Ovary (tissue), 9 donors: Measurements from ENCODE around the gene MYO1F. TPM values are rescaled to one million over a fixed set of nuclear protein-coding genes. Genes with fewer than 3 reads are reported as not detected.
A peak's percentile ranks its signal among the peaks of the same experiment; 100 is the strongest.

Experiments used
- DNase-seq, 5 donors: peaks; one replicate each; pipeline ENCODE4 v3.0.0-alpha.2; 2019 to 2020
- H3K27ac ChIP-seq, 2 donors: fragments of 200-600 bp; one replicate each; pipeline versions ENCODE4 v1.5.1 to v1.8.0; 2019 to 2022
- H3K27me3 ChIP-seq: fragments of 200-600 bp; one replicate; pipeline ENCODE4 v1.8.0; 2022
- H3K36me3 ChIP-seq: fragments of 200-600 bp; sonication (generic); one replicate; pipeline ENCODE4 v1.5.1; 2019
- H3K4me1 ChIP-seq: one replicate; pipeline ENCODE4 v1.8.1; 2013; ENCODE audit warnings: mild to moderate bottlenecking, moderate library complexity; ENCODE audit not compliant: insufficient read depth
- H3K4me3 ChIP-seq: fragments of 200-600 bp; sonication (generic); one replicate; pipeline ENCODE4 v1.5.1; 2017
- H3K9me3 ChIP-seq, 2 donors: fragments of 200-600 bp in 1 of 2; sonication (generic) in 1 of 2; one replicate each; pipeline versions ENCODE4 v1.5.1 to v1.8.1; 2013 to 2019; ENCODE audit warnings: mild to moderate bottlenecking in 1 of 2, moderate library complexity in 1 of 2
- EP300 ChIP-seq: sonication (generic); formaldehyde crosslinking; IDR thresholded peaks from one replicate; pipeline ENCODE4 v1.6.1; 2017; ENCODE audit warnings: antibody characterized with exemption
- POLR2A ChIP-seq: fragments of 450-650 bp; IDR thresholded peaks from one replicate; pipeline ENCODE4 v1.6.1; 2017; ENCODE audit warnings: antibody characterized with exemption, mild to moderate bottlenecking, moderate library complexity
- WGBS, 3 donors: extraction: QIAGEN DNeasy Blood & Tissue Kit in 1 of 3; methylation state at CpG; one replicate each; pipeline versions ENCODE4 v1.1.5 to v1.1.7; 2013 to 2017; 5-methylcytosine and 5-hydroxymethylcytosine counted together
- intact Hi-C, 4 donors: fragments of 100-400 bp; cut with DNase I; formaldehyde crosslinking; loops; one replicate each; pipeline versions ENCODE4 v1.11.0 to v1.15.1; 2022 to 2023
- polyA plus RNA-seq, 2 donors: library from polyadenylated mRNA; stranded (reverse); fragments of 200-250 nt in 1 of 2; fragments of 350-450 nt in 1 of 2; fragmentation: Illumina TruSeq in 1 of 2; extraction: RNeasy Lipid Tissue Mini Kit (QIAGEN cat#74804) in 1 of 2; gene quantifications; one replicate each; pipeline ENCODE4 v1.2.3, GENCODE V29; 2013 to 2014
- total RNA-seq, 7 donors: library from RNA; depleted of rRNA in 2 of 7; stranded (reverse); fragments of >200 nt in 2 of 7; fragmentation: NEBNext Ultra II Directional in 3 of 7; extraction: Animal tissue kit (Norgen Biotek cat#: 25700) in 3 of 7; gene quantifications; one replicate each; pipeline versions ENCODE4 v1.1.0 to v1.2.4, GENCODE V29; 2016 to 2023
- TF ChIP-seq, protein P1 (sequence below), 3 donors: fragments of 450-650 bp in 2 of 3; fragments of 200-600 bp in 1 of 3; IDR thresholded peaks; one replicate each; pipeline versions ENCODE4 v1.5.1 to v1.8.0; 2016 to 2022; ENCODE audit warnings: antibody characterized with exemption in 3 of 3, mild to moderate bottlenecking in 1 of 3
- donor health status: DM: no; HTN: no; CAD: no; lungs with moderate emphysema.
- donor health status: DM: no; HTN: no; CAD: no.
- donor health status: Bipolar disorder and iron deficiency.
- donor health status: DM: yes; HTN: yes; CAD: no.
- donor health status: DM: no; HTN: no; CAD: no.
- donor health status: DM: yes; HTN: yes; CAD: no.

Gene MYO1F
- total and polyA plus RNA-seq, 9 donors: 3.5 to 13.6 (median 5.4) TPM

DNA sequence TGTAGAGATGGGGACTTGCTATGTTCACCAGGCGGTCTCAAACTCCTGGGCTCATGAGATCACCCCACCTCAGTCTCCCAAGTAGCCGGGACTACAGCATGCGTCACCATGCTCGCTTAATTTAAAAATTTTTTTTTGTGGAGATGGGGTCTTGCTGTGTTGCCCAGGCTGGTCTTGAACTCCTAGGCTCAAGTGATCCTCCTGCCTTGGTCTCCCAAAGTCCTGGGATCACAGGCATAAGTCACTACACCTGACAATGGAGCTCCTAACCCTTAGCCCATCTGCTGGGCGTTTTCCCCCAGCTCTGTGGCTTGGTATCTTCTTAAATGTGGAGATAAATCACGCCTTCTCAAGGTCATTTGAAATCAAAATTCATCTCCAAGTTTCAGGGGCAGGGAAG, 39.6 kb upstream of the MYO1F start:
- H3K36me3 ChIP-seq: no peaks in the 10 kb centered on the region
- TF ChIP-seq POLR2A: no peak
- TF ChIP-seq EP300: no peak
- TF ChIP-seq, protein P1, sequence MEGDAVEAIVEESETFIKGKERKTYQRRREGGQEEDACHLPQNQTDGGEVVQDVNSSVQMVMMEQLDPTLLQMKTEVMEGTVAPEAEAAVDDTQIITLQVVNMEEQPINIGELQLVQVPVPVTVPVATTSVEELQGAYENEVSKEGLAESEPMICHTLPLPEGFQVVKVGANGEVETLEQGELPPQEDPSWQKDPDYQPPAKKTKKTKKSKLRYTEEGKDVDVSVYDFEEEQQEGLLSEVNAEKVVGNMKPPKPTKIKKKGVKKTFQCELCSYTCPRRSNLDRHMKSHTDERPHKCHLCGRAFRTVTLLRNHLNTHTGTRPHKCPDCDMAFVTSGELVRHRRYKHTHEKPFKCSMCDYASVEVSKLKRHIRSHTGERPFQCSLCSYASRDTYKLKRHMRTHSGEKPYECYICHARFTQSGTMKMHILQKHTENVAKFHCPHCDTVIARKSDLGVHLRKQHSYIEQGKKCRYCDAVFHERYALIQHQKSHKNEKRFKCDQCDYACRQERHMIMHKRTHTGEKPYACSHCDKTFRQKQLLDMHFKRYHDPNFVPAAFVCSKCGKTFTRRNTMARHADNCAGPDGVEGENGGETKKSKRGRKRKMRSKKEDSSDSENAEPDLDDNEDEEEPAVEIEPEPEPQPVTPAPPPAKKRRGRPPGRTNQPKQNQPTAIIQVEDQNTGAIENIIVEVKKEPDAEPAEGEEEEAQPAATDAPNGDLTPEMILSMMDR (IDR thresholded peaks at IDR 0.05): no peak
- intact Hi-C loops: loop anchor here in 1 of 4 donors (10.0 kb wide), 1 partner anchor 218 kb away; the partner anchor contains the start of genes MBD3L1 and ZNF558
- H3K4me1 ChIP-seq: peaks cover 2% of the 10 kb centered on the region
- WGBS, 3 donors: 50 to 64% (median 52%) methylated on average over 6 of the region's 6 CpGs
- no peak for DNase-seq
- no peak overlapping the region for H3K4me3 ChIP-seq
- H3K9me3 ChIP-seq: no peaks in the 10 kb centered on the region
- H3K27ac ChIP-seq: no peak overlapping the region
- no peaks in the 10 kb centered on the region for H3K27me3 ChIP-seq

DNA sequence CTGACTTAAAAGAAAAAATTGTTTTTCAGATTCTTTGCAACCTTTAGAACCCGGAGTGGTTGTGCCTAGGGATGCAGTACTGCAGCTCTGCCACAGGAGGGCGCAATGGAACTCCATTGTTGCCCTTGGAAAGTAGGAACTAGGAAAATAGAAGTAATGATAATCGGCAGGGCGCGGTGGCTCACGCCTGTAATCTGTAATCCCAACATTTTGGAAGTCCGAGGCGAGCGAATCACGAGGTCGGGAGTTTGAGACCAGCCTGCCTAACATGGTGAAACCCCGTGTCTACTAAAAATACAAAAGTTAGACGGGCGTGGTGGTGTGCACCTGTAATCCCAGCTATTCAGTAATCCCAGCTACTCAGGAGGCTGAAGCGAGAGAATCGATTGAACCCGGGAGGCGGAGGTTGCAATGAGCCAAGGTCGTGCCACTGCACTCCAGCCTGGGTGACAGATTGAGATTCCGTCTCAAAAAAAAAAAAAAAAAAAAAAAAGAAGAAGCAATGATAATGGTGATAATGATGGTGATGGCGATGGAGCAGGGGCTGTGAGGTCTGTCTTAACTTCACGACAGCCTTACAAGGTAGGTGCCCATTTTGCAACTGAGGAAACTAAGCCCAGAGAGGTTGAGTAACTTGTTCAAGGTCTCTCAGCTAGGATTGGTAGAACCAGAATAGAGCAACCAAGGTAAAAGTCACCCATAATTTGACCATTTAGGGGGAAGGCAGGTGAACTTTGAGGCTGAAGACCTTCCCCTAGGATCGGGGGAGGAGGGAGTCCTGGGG, 38.8 kb upstream of the MYO1F start:
- Histone ChIP-seq H3K9me3 (no peaks in the 10 kb centered on the region), H3K36me3 (no peaks in the 10 kb centered on the region), H3K27ac (no peak overlapping the region), H3K4me1 (peaks cover 4% of the 10 kb centered on the region), H3K4me3 (no peak overlapping the region), H3K27me3 (no peaks in the 10 kb centered on the region)
- DNase-seq: peak in 4 of 5 donors; percentile 25 to 65 (median 51)
- intact Hi-C loops: loop anchor here in 1 of 4 donors (10.0 kb wide), 1 partner anchor 219 kb away; the partner anchor contains the start of genes MBD3L1 and ZNF558
- TF ChIP-seq POLR2A: no peak
- TF ChIP-seq, protein P1 (IDR thresholded peaks at IDR 0.05): peak; percentile 26 to 66 (median 61)
- WGBS, 3 donors: 23 to 33% (median 31%) methylated on average over 23 of the region's 23 CpGs

DNA sequence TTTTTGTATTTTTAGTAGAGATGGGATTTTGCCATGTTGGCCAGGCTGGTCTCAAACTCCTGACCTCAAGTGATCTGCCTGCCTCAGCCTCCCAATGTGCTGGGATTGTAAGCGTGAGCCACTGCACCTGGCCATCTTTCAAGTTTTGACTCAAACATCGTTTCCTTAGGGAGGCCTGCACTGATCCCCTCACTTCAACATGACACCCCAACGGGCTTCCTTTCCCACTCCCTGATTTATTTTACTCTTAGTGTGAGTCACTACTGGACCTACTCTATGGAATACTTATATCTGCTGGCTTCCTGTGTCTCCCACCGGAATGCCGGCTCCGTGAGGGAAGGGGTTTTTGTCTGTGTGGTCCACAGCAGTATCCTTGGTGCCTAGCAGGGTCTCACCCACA, 37.8 kb upstream of the MYO1F start:
- Histone ChIP-seq H3K9me3 (no peaks in the 10 kb centered on the region), H3K4me3 (no peak overlapping the region), H3K36me3 (no peaks in the 10 kb centered on the region), H3K4me1 (peaks cover 4% of the 10 kb centered on the region), H3K27me3 (no peaks in the 10 kb centered on the region), H3K27ac (no peak overlapping the region)
- TF ChIP-seq EP300: no peak
- TF ChIP-seq, protein P1 (IDR thresholded peaks at IDR 0.05): no peak
- no peak for TF ChIP-seq POLR2A
- DNase-seq: no peak
- WGBS, 3 donors: 7 to 27% (median 18%) methylated on average over 6 of the region's 6 CpGs
- intact Hi-C loops: loop anchor here in 1 of 4 donors (10.0 kb wide), 1 partner anchor 220 kb away; the partner anchor contains the start of genes MBD3L1 and ZNF558

DNA sequence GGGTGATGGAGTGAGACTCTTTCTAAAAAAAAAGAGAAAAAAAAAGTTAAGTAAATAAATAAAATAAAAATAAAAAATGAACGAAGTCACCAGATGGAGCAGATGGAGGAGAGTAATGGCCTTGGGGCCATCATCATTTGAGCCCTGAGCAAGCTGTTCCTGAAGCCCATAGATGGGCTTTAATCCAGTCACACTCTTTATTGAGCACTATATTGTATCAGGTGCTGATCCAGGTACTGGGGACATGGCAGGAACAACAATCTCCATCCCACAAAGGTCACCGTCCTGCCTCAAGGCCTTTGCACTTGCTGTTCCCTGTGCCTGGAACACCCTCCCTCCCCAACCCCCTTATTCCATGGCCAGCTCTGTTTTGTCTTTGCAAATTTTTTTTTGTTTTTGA, 37.2 kb upstream of the MYO1F start:
- Histone ChIP-seq H3K4me1 (peaks cover 4% of the 10 kb centered on the region), H3K27me3 (no peaks in the 10 kb centered on the region), H3K36me3 (no peaks in the 10 kb centered on the region), H3K9me3 (no peaks in the 10 kb centered on the region), H3K4me3 (no peak overlapping the region), H3K27ac (no peak overlapping the region)
- intact Hi-C loops: loop anchor here in 1 of 4 donors (10.0 kb wide), 1 partner anchor 220 kb away; the partner anchor contains the start of genes MBD3L1 and ZNF558
- TF ChIP-seq, protein P1 (IDR thresholded peaks at IDR 0.05): no peak
- TF ChIP-seq EP300 (no peak), POLR2A (no peak)
- no peak for DNase-seq
- 63 to 75% (median 65%) methylated on average over 2 of the region's 2 CpGs for WGBS, 3 donors
